Measurements from ENCODE around the gene ZNF593OS. TPM values are rescaled to one million over a fixed set of nuclear protein-coding genes. Genes with fewer than 3 reads are reported as not detected.

The ZNF593OS gene
- not detected for total RNA-seq

- Histone ChIP-seq H3K9me3 (no peaks in the 10 kb centered on the region), H3K36me3 (no peaks in the 10 kb centered on the region), H3K27ac (no peak within 1 kb of the TSS), H3K27me3 (no peaks in the 10 kb centered on the region), H3K4me3 (peak within 1 kb of the TSS in 1 of 4 donors; percentile 59), H3K4me1 (peaks cover 8 to 19% (median 12%) of the 10 kb centered on the region in 4 donors)
- in situ Hi-C loops (cut with MboI; ENCODE audit: low pct_ligation_motif_present in 1 of 4, low pct_unique_long_range_greater_than_20kb in 1 of 4, low sequenced_read_pairs in 3 of 4) (loop anchor here in 2 of 4 donors (25.0 kb wide), 1 partner anchor 134 kb away; the partner anchor contains the start of gene SLC30A2 (in 2 of the 2)), intact Hi-C loops (cut with DNase I; ENCODE audit: low total_unique reads) (no loop called here)
- TF ChIP-seq EP300 (IDR thresholded peaks at IDR 0.05; ENCODE audit: low read depth) (no peak), CTCF (IDR thresholded peaks at IDR 0.05) (no peak), POLR2A (IDR thresholded peaks at IDR 0.05) (no peak), POLR2AphosphoS5 (IDR thresholded peaks at IDR 0.05) (no peak)
- no peak for DNase-seq
- WGBS, 2 donors (ENCODE audit: low coverage in 1 of 2): 93 to 100% methylated on average over 5 to 34 of the region's 34 CpGs
Observed at GRCh38 chr1:26171084-26172072, at the start of gene ZNF593OS. ZNF593OS (minus strand) TSS chr1:26171832; CDS start chr1:26171661, 171 bp downstream.

GRCh38 chr1:26221094-26221493, 49.5 kb upstream of the ZNF593OS start:
- no peak overlapping the region for H3K4me3 ChIP-seq
- intact Hi-C loops (cut with DNase I; ENCODE audit: low total_unique reads) (no loop called here), in situ Hi-C loops (cut with MboI; ENCODE audit: low pct_ligation_motif_present in 1 of 4, low pct_unique_long_range_greater_than_20kb in 1 of 4, low sequenced_read_pairs in 3 of 4) (no loop called here)
- TF ChIP-seq CTCF (IDR thresholded peaks at IDR 0.05) (no peak), POLR2A (IDR thresholded peaks at IDR 0.05) (no peak), EP300 (IDR thresholded peaks at IDR 0.05; ENCODE audit: low read depth) (no peak), POLR2AphosphoS5 (IDR thresholded peaks at IDR 0.05) (no peak)
- H3K27me3 ChIP-seq: peaks cover 20% of the 10 kb centered on the region
- 63 to 86% methylated on average over 2 of the region's 2 CpGs for WGBS, 2 donors (ENCODE audit: low coverage in 1 of 2)
- no peaks in the 10 kb centered on the region for H3K9me3 ChIP-seq
- no peaks in the 10 kb centered on the region for H3K36me3 ChIP-seq
- no peak for DNase-seq
- peaks cover 6 to 23% (median 15%) of the 10 kb centered on the region in 4 donors for H3K4me1 ChIP-seq
- no peak overlapping the region for H3K27ac ChIP-seq

GRCh38 chr1:26220199-26220912, 48.7 kb upstream of the ZNF593OS start:
- no peak overlapping the region for H3K4me3 ChIP-seq
- H3K27me3 ChIP-seq: peaks cover 13% of the 10 kb centered on the region
- H3K4me1 ChIP-seq: peaks cover 6 to 17% (median 12%) of the 10 kb centered on the region in 4 donors
- H3K36me3 ChIP-seq: no peaks in the 10 kb centered on the region
- intact Hi-C loops (cut with DNase I; ENCODE audit: low total_unique reads) (no loop called here), in situ Hi-C loops (cut with MboI; ENCODE audit: low pct_ligation_motif_present in 1 of 4, low pct_unique_long_range_greater_than_20kb in 1 of 4, low sequenced_read_pairs in 3 of 4) (no loop called here)
- no peak for DNase-seq
- no peaks in the 10 kb centered on the region for H3K9me3 ChIP-seq
- WGBS, 2 donors (ENCODE audit: low coverage in 1 of 2): 80% methylated on average over 11 to 26 of the region's 27 CpGs
- no peak overlapping the region for H3K27ac ChIP-seq
- TF ChIP-seq POLR2AphosphoS5 (IDR thresholded peaks at IDR 0.05) (no peak), POLR2A (IDR thresholded peaks at IDR 0.05) (no peak), CTCF (IDR thresholded peaks at IDR 0.05) (no peak), EP300 (IDR thresholded peaks at IDR 0.05; ENCODE audit: low read depth) (no peak)

Data from transverse colon (tissue), 4 donors.